ENCODE data around the gene NASP.

NASP gene

GRCh38 chr1:45621895-45622523, 38.2 kb downstream of the NASP start:
- DNase-seq: no peak

GRCh38 chr1:45622524-45623394, 38.9 kb downstream of the NASP start:
- no peak for DNase-seq

GRCh38 chr1:45623972-45624371, 40.1 kb downstream of the NASP start, which contains the start of gene CCDC17:
Gene CCDC17 (minus strand): TSS chr1:45624054. CDS start chr1:45623909, 145 bp downstream.
- DNase-seq: no peak

GRCh38 chr1:45629035-45629434, 45.2 kb downstream of the NASP start:
- no peak for DNase-seq

- DNase-seq: no peak
Observed at GRCh38 chr1:45630429-45630828, 46.6 kb downstream of the NASP start.

GRCh38 chr1:45635211-45635610, 51.4 kb downstream of the NASP start:
- DNase-seq: no peak

- DNase-seq: no peak
Observed at GRCh38 chr1:45640293-45640692, 56.5 kb downstream of the NASP start.

- DNase-seq: no peak
Observed at GRCh38 chr1:45643321-45643720, 59.5 kb downstream of the NASP start.

GRCh38 chr1:45643978-45644377, 60.1 kb downstream of the NASP start:
- DNase-seq: no peak

GRCh38 chr1:45644661-45645060, 60.8 kb downstream of the NASP start:
- DNase-seq: no peak

- DNase-seq: no peak
Observed at GRCh38 chr1:45647248-45648021, 63.6 kb downstream of the NASP start.

- no peak for DNase-seq
Observed at GRCh38 chr1:45654540-45655280, 70.9 kb downstream of the NASP start.

GRCh38 chr1:45656573-45657226, 72.9 kb downstream of the NASP start:
- no peak for DNase-seq

GRCh38 chr1:45658171-45658570, 74.3 kb downstream of the NASP start:
- DNase-seq: no peak

GRCh38 chr1:45659222-45659621, 75.4 kb downstream of the NASP start:
- DNase-seq: no peak

GRCh38 chr1:45660336-45660735, 76.5 kb downstream of the NASP start:
- no peak for DNase-seq

GRCh38 chr1:45666836-45667235, 83.0 kb downstream of the NASP start:
- DNase-seq: no peak

- no peak for DNase-seq
Observed at GRCh38 chr1:45667321-45668111, 83.7 kb downstream of the NASP start.

Data from activated CD4-positive, CD25-positive, alpha-beta regulatory T cell treated with anti-CD3 and anti-CD28 coated beads, Interleukin-2, amount 50 U/mL, for 72 hours (primary cell).